Esophagus squamous epithelium (tissue), 5 donors: ENCODE results near the gene ARHGEF11. TPM values are rescaled to one million over a fixed set of nuclear protein-coding genes. Genes with fewer than 3 reads are reported as not detected.

Experiments used
- DNase-seq: peaks from one replicate; lab custom pipeline; 2025; lab: John Stamatoyannopoulos, UW
- H3K27ac ChIP-seq, 4 donors: fragments of 200-600 bp; sonication (generic); one replicate each; pipeline ENCODE4 v1.5.1; 2016 to 2019; ENCODE audit warnings: mild to moderate bottlenecking in 1 of 4
- H3K27me3 ChIP-seq, 4 donors: fragments of 200-600 bp; sonication (generic); 1 replicate in 3 of 4; 2 replicates in 1 of 4; pipeline versions ENCODE4 v1.5.1 to v1.6.0; 2017 to 2021; ENCODE audit warnings: antibody characterized with exemption in 1 of 4
- H3K36me3 ChIP-seq, 3 donors: fragments of 200-600 bp; sonication (generic); one replicate each; pipeline ENCODE4 v1.5.1; 2016 to 2019
- H3K4me1 ChIP-seq, 3 donors: fragments of 200-600 bp; sonication (generic); one replicate each; pipeline ENCODE4 v1.5.1; 2017 to 2019
- H3K4me3 ChIP-seq, 4 donors: fragments of 200-600 bp; sonication (generic); 1 replicate in 3 of 4; 2 replicates in 1 of 4; pipeline ENCODE4 v1.5.1; 2016 to 2019; ENCODE audit warnings: mild to moderate bottlenecking in 2 of 4, moderate library complexity in 1 of 4
- H3K9me3 ChIP-seq, 3 donors: fragments of 200-600 bp; sonication (generic); one replicate each; pipeline ENCODE4 v1.5.1; 2016 to 2019
- POLR2A ChIP-seq, 4 donors: fragments of 450-650 bp; IDR thresholded peaks; one replicate each; pipeline ENCODE4 v1.6.1; 2017; ENCODE audit warnings: antibody characterized with exemption in 4 of 4, mild to moderate bottlenecking in 4 of 4, moderate library complexity in 3 of 4
- WGBS, 2 donors: methylation state at CpG; one replicate each; pipeline ENCODE4 v1.1.5; 2018; 5-methylcytosine and 5-hydroxymethylcytosine counted together
- intact Hi-C: fragments of 100-400 bp; cut with DNase I; formaldehyde crosslinking; loops from one replicate; pipeline ENCODE4 v1.15.0; 2022
- total RNA-seq, 4 donors: library from RNA; depleted of rRNA; stranded (reverse); fragments of >200 nt; gene quantifications; one replicate each; pipeline ENCODE4 v1.1.0, GENCODE V29; 2016
- TF ChIP-seq, protein P1 (sequence below), 6 experiments: fragments of 450-650 bp in 4 of 6; fragments of 200-600 bp in 2 of 6; sonication (generic) in 2 of 6; IDR thresholded peaks; one replicate each; pipeline ENCODE4 v1.5.1; 2016 to 2019; ENCODE audit warnings: antibody characterized with exemption in 6 of 6, mild to moderate bottlenecking in 4 of 6, moderate library complexity in 4 of 6
- donor health status: DM: yes; HTN: yes; CAD: no.

ARHGEF11 gene
- total RNA-seq, 4 donors from 2014 or later, result 15.5 to 24.2 (median 19.4) TPM

DNA sequence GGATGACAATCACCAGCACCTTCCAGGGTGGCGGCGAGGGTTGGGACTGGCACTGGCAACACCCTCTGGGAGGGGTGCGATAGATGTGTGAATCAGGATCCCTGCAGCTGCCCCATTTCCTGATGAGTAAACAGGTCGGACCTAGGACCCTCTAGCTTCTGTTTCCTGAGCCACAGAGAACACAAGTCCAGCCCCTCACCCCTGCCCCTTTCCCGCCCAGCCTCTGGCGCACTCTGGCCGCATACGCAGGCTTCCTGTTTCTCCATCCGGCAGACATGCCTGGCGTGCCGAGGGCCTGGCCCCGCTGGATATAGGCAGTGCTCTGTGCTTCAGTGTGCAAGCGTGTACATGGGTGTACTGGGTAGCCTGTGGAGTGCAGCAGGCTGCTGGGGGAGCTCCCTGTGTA is 147.4 kb downstream of the ARHGEF11 start:
- H3K4me1 ChIP-seq, result peaks cover 12 to 93% (median 40%) of the 10 kb centered on the region in 3 donors
- H3K36me3 ChIP-seq, result no peaks in the 10 kb centered on the region
- peaks cover 0 to 43% (median 0%) of the 10 kb centered on the region in 4 donors for H3K27me3 ChIP-seq
- 40 to 43% methylated on average over 1 to 8 of the region's 13 CpGs for WGBS, 2 donors
- H3K9me3 ChIP-seq, result no peaks in the 10 kb centered on the region
- intact Hi-C loops, result no loop called here
- H3K27ac ChIP-seq, result peak overlapping the region; percentile 26 to 89 (median 85)
- H3K4me3 ChIP-seq, result peak overlapping the region in 2 of 4 donors; percentile 4 to 38
- no peak for TF ChIP-seq POLR2A (IDR thresholded peaks at IDR 0.05)
- TF ChIP-seq, protein P1, sequence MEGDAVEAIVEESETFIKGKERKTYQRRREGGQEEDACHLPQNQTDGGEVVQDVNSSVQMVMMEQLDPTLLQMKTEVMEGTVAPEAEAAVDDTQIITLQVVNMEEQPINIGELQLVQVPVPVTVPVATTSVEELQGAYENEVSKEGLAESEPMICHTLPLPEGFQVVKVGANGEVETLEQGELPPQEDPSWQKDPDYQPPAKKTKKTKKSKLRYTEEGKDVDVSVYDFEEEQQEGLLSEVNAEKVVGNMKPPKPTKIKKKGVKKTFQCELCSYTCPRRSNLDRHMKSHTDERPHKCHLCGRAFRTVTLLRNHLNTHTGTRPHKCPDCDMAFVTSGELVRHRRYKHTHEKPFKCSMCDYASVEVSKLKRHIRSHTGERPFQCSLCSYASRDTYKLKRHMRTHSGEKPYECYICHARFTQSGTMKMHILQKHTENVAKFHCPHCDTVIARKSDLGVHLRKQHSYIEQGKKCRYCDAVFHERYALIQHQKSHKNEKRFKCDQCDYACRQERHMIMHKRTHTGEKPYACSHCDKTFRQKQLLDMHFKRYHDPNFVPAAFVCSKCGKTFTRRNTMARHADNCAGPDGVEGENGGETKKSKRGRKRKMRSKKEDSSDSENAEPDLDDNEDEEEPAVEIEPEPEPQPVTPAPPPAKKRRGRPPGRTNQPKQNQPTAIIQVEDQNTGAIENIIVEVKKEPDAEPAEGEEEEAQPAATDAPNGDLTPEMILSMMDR (IDR thresholded peaks at IDR 0.05), result no peak
- no peak for DNase-seq

GRCh38 chr1:156897078-156897825 is 148.3 kb downstream of the ARHGEF11 start:
- intact Hi-C loops, result no loop called here
- no peaks in the 10 kb centered on the region for H3K9me3 ChIP-seq
- peak overlapping the region in 2 of 4 donors; percentile 4 to 38 for H3K4me3 ChIP-seq
- DNase-seq, result no peak
- H3K4me1 ChIP-seq, result peaks cover 18 to 96% (median 46%) of the 10 kb centered on the region in 3 donors
- peaks cover 0 to 52% (median 0%) of the 10 kb centered on the region in 4 donors for H3K27me3 ChIP-seq
- no peaks in the 10 kb centered on the region for H3K36me3 ChIP-seq
- no peak for TF ChIP-seq POLR2A (IDR thresholded peaks at IDR 0.05)
- TF ChIP-seq, protein P1 (IDR thresholded peaks at IDR 0.05), result no peak
- H3K27ac ChIP-seq, result peak overlapping the region; percentile 26 to 89 (median 85)
- 60 to 76% methylated on average over 2 to 3 of the region's 14 CpGs for WGBS, 2 donors

DNA sequence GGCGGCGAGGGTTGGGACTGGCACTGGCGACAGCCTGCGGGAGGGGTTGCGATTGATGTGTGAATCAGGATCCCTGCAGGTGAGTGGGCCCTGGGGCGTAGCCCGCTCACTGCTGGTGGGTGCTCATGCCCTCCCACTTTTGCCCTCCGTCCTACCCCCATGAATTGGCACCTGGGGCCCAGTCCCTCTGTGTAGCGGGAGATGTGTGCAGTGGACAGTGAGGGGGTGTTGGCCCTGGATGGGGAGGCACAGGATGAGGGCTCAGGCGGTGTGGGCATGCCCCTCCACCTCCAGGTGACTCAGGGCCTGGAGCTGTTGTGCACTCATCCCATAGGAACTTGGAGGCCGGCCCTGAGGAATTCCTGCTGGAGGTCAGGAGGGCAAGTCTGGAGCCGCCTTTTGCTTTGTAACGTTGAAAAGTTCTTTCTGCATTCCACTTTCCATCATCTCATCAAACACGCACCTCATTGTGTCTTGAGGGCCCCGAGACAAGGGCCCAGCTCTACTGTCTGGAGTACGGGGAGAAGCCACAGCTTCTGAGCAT is 149.0 kb downstream of the ARHGEF11 start:
- H3K27me3 ChIP-seq, result peaks cover 0 to 59% (median 2%) of the 10 kb centered on the region in 4 donors
- peaks cover 18 to 96% (median 40%) of the 10 kb centered on the region in 3 donors for H3K4me1 ChIP-seq
- no peak for DNase-seq
- intact Hi-C loops, result no loop called here
- peak overlapping the region in 3 of 4 donors; percentile 83 to 89 (median 87) for H3K27ac ChIP-seq
- H3K36me3 ChIP-seq, result no peaks in the 10 kb centered on the region
- H3K4me3 ChIP-seq, result peak overlapping the region in 1 of 4 donors; percentile 38
- no peaks in the 10 kb centered on the region for H3K9me3 ChIP-seq
- 50 to 79% methylated on average over 1 to 7 of the region's 16 CpGs for whole genome bisulfite sequencing, 2 donors
- TF ChIP-seq, protein P1 (IDR thresholded peaks at IDR 0.05), result no peak
- no peak for TF ChIP-seq POLR2A (IDR thresholded peaks at IDR 0.05)

- no peak for DNase-seq
- H3K4me1 ChIP-seq, result peaks cover 14 to 89% (median 40%) of the 10 kb centered on the region in 3 donors
- 63 to 90% methylated on average over 4 to 6 of the region's 6 CpGs for WGBS, 2 donors
- H3K4me3 ChIP-seq, result no peak overlapping the region
- TF ChIP-seq POLR2A (IDR thresholded peaks at IDR 0.05), result no peak
- TF ChIP-seq, protein P1 (IDR thresholded peaks at IDR 0.05), result no peak
- H3K27ac ChIP-seq, result peak overlapping the region in 3 of 4 donors; percentile 83 to 89 (median 87)
- peaks cover 0 to 62% (median 2%) of the 10 kb centered on the region in 4 donors for H3K27me3 ChIP-seq
- no peaks in the 10 kb centered on the region for H3K36me3 ChIP-seq
- H3K9me3 ChIP-seq, result no peaks in the 10 kb centered on the region
- intact Hi-C loops, result no loop called here
Observed at GRCh38 chr1:156895927-156896326, 149.6 kb downstream of the ARHGEF11 start.

DNA sequence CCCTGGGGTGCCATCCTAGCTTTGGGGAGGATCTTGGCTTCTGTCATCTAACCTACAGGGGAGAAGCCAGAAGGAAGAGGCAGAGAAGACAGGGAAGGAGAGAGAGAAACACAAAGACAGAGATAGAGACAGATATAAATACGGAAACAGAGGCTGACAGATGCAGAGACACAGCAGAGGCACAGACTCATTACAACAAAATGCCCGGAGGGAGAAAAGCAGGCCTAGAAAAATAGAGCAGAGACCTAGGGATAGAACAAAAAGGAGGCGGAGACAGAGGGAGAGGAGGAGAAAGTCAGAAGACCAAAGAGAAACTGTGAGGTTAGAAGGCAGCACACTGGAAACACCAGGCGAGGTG is 150.1 kb downstream of the ARHGEF11 start:
- intact Hi-C loops, result no loop called here
- Histone ChIP-seq H3K36me3 (no peaks in the 10 kb centered on the region), H3K9me3 (no peaks in the 10 kb centered on the region), H3K27me3 (peaks cover 0 to 58% (median 2%) of the 10 kb centered on the region in 4 donors), H3K4me3 (peak overlapping the region in 2 of 4 donors; percentile 50 to 65), H3K27ac (peak overlapping the region; percentile 69 to 89 (median 88)), H3K4me1 (peaks cover 11 to 85% (median 38%) of the 10 kb centered on the region in 3 donors)
- DNase-seq, result no peak
- TF ChIP-seq POLR2A (IDR thresholded peaks at IDR 0.05), result no peak
- TF ChIP-seq, protein P1 (IDR thresholded peaks at IDR 0.05), result no peak
- 66 to 73% methylated on average over 4 of the region's 4 CpGs for WGBS, 2 donors
